GM19372 (cell line): ENCODE results near the gene CELSR2.

Source experiments
- ATAC-seq: cut with Tn5 transposase; IDR thresholded peaks from one replicate; pipeline ENCODE4 v1.9.1; 2021; ENCODE audit warnings: mild to moderate bottlenecking, low read depth, moderate library complexity; ENCODE audit not compliant: unreplicated experiment

Gene CELSR2

DNA sequence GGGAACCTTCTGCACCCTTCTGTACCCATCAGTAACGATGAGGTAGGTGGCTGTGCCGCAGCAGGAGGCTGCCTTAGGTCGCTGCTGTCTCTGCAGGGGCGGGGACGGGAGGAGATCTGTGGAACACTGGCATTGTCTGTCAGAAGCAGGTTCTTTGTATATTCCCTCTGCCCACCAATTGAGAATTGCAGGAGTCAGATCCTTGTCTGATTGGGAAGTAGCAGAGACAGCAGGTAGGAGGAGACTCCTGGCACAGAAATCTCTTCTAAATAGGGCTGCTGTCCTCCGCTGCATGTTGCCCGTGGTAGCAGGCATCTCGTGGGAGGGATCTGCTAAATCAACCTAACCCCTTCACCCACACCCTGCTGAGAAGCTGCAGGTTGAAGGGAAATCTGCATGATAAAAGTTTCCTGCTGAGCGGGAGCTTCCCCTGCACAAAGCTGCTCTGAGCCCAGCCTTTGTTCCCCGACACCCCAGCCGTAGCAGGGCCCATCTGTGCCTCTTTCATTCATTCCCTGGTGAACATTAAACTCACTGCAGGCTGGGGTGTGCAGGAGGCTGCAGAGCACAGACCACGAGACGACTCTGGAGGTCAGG is 19.7 kb upstream of the CELSR2 start:
- no peak for ATAC-seq

GRCh38 chr1:109231066-109231465 is 18.3 kb upstream of the CELSR2 start:
- no peak for ATAC-seq

DNA sequence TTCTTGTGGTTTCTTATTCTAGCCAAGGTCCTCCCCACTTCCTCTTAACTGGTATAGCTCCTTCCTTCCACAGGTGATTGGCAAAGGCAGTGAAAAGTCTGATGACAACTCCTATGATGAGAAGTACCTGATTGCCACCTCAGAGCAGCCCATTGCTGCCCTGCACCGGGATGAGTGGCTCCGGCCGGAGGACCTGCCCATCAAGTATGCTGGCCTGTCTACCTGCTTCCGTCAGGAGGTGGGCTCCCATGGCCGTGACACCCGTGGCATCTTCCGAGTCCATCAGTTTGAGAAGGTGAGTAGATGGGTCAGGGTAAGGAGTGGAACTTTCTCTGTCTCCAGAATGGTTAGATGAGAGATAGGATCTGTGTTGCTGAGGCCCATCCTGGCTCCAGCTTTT is 14.2 kb upstream of the CELSR2 start:
- ATAC-seq: no peak

DNA sequence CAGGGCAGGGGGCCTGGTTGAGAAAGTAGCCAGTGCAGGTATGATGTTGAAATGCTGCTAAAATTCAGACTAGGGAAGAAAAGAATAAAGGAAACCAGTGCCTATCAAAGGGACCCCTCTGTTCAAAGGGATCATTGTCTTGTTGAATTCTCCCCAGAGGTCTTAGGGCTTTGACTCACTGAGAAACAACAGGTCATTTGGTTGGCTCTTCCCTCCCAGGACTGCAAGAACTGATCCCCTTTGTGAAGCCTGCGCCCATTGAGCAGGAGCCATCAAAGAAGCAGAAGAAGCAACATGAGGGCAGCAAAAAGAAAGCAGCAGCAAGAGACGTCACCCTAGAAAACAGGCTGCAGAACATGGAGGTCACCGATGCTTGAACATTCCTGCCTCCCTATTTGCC is 11.8 kb upstream of the CELSR2 start:
- no peak for ATAC-seq

DNA sequence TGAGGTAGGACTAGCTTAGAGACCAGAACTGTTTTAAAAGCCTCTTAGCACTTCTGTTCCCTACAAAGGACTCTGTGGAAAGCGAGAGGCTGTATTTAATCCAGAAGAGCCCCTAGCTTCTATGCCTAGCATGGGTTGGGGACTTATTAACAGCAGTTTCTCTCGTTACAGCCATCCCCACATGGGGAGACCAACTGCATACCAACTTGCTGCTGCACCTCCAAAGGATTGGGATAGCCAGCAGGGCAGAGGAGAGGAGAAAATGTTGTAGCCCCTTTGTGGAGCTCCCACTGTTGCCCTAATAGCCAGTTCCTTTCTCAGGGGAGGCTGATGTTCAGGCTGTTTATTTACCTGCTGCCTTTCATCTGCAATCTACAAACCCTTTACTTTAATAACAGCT is 11.0 kb upstream of the CELSR2 start:
- no peak for ATAC-seq

GRCh38 chr1:109239047-109239408 is 10.3 kb upstream of the CELSR2 start:
- ATAC-seq: no peak

DNA sequence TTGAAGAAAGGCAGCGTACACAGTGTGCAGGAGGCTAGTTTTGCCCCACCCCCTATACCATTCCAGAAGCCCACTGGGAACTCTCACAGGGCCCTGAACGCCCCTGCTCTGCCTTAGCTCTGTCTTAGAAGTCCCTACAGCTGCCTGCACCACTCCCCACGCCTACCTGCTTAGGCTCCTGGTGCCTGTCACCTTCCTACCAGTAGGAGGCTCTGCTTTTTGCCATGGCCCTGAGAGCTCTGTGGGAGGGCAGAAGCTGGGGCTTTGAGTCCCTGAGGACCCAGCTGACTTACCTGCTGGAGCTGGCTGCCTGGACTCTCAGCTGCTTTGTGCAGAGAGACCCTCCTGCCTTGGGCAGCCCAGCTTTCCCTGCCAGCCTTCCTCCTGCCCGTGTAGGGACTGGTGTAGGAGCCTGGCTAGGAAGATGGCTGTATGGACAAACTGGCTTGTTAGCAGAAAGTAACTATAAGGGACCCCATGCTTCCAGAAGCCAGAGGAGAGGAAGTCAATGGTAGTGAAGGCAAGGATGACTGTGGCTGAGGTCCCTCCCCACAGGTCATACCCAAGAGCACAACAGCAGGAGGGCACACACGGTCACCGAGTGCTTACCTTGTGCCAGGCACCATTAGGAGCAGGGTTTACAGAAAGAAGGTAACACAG is 9.8 kb upstream of the CELSR2 start:
- no peak for ATAC-seq

DNA sequence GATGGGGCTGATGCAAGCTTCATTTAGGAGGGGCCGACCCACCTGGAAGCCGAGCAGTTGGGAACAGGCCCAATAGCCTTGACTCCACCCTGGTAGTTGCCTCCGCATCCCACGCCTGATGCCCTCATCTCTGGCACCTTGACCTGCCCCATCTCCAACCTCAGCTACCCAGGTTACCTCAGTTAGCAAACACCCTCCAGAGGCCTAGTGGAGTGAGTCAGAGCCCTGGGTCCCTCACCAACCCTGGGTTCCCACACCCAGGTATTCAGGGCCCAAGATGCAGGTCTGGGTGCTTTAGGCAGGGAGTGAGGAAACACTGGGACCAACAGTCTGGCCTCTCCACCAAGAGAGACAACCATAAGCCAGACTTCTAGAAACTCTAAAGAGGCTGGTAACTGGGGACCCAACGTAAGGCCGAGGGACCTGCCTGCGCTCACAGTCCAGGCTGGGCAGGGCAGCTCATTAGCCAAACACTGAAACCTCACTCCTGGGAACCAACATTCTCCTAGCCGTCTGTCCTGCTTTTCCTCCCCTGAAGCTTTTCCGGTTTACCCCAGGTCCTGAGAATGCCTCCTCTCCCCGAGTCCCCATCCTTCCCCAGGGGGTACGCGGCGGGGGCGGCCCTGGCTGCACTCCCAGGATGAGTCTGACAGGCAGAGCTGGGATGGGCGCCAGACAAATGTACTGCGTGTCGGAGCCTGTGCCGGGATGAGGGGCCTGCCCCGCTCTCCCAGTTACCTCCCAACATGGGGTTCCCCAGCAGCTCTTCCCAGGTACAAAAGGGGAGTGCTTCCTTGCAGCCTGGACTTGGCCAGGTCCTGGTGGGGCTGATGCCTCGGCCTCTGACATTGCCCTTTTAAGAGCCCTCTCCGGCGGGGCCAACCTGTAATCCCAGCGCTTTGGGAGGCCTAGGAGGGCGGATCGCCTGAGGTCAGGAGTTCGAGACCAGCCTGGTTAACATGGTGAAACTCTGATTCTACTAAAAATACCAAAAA is 8.9 kb upstream of the CELSR2 start:
- ATAC-seq: no peak

- ATAC-seq: no peak
Observed at GRCh38 chr1:109241344-109241743, 8.0 kb upstream of the CELSR2 start.

GRCh38 chr1:109241841-109242345 is 7.4 kb upstream of the CELSR2 start:
- no peak for ATAC-seq

- no peak for ATAC-seq
Observed at GRCh38 chr1:109242387-109242786, 7.0 kb upstream of the CELSR2 start.

DNA sequence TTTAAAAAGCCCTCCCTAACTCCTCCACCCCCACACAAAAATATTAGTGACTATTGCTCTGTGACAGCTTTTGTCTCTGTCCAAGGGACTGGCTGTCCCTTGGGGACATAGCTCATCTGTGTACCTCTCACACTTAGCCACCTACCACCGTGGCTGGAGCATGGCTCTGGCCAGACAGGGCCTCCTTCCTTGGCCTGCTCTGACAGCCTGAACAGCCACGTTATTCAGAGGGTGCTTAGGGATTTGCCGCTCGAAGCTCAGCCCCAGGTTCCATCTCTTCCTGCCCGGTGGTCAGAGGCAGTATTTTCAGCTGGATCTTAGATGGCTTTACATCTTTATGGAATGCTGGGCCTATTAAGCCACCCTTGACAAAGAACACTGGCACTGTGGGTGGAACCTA is 6.1 kb upstream of the CELSR2 start:
- ATAC-seq: no peak

GRCh38 chr1:109243860-109244552 is 5.3 kb upstream of the CELSR2 start:
- ATAC-seq: no peak

- ATAC-seq: no peak
Observed at GRCh38 chr1:109246141-109246551, 3.2 kb upstream of the CELSR2 start.

GRCh38 chr1:109247401-109248365 is 1.7 kb upstream of the CELSR2 start:
- no peak for ATAC-seq

GRCh38 chr1:109248444-109248796 is 919 bp upstream of the CELSR2 start:
- ATAC-seq: no peak

GRCh38 chr1:109249654-109250401 is 489 bp downstream of the CELSR2 start:
- ATAC-seq: peak; percentile 40

- ATAC-seq: no peak
Observed at GRCh38 chr1:109250454-109251276, 1.3 kb downstream of the CELSR2 start.
